Stimulated activated CD4-positive, alpha-beta T cell treated with anti-CD3 and anti-CD28 coated beads, Interleukin-12 subunit alpha, Interleukin-12 subunit beta, amount 100 ng/mL, for 48 hours (primary cell): ENCODE data around the gene USP20.
"Not testable (repeated sequence)": the region's sequence is repeated elsewhere in the genome, so short reads cannot be mapped to it uniquely, and the experiment has no call there.

Experiments
- DNase-seq, 3 donors: peaks; one replicate each; pipeline ENCODE4 v3.0.0-alpha.2; 2020; ENCODE audit warnings: low read depth in 2 of 3, low spot score in 1 of 3

The USP20 gene

DNA sequence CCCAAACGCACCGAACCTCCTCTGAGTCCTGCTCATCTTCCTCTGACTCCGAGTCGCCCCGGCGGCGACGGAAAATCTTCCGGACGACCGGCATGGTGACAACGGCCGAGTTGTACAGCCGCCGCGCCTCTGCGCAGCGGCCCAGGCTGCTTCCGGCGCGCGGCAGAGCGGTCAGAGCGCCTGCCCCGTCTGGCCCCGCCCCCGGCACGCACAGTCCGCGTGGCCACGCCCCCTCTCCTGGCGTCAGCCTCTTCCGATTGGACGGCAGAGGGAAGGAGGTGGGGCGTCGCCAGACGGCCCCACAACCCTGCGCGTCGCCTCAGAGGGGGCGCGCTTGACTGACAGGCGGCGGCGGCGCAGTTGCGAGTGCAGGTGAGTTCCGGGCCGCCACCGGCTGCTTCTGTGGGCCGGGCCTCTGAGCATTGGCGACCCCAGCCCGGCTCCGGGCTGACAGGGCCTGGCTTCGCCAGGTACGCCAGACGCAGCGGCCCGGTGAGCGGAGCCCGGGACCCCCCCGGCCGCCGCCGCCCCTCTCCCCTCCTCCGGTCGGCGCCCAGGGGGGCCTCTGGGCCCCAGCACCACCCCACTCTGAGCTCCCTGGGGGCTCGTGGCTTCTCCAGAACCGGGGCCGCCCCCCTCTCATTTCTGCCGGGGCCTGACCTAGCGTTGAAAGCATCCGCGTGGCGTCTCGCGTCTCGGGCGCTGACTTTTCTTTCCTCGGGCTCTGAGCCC is at the start of gene USP20, which contains the start of gene C9orf78:
Gene USP20, plus strand, starts transcription at position 331 of the 732 bp plus-strand sequence. CDS start 17,098 bp downstream, outside the sequence.
Gene C9orf78, minus strand, starts transcription at position 148 of the 732 bp plus-strand sequence. Its CDS starts 54 bp downstream, at position 94.
- DNase-seq: peak; percentile 91 to 98 (median 91)

DNA sequence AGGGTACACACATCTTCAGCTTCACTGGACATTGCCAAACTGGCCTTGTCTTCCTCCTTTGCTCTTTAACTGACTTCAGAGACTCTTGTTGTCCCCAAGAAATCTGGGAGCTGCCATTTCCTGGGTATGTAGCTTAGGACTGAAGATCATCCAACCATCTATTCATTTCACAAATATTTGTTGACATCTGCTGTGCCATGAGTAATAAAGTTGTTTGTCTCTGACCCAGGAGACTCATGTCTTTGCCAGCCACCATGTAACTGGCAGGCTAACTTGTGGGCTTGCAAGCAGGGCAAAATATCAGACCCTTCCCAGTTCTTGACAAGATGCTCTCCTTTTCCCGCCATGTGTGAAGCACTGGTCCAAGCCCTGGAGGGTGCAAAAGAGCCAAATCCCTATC is 49.4 kb upstream of the USP20 start:
- DNase-seq: no peak

DNA sequence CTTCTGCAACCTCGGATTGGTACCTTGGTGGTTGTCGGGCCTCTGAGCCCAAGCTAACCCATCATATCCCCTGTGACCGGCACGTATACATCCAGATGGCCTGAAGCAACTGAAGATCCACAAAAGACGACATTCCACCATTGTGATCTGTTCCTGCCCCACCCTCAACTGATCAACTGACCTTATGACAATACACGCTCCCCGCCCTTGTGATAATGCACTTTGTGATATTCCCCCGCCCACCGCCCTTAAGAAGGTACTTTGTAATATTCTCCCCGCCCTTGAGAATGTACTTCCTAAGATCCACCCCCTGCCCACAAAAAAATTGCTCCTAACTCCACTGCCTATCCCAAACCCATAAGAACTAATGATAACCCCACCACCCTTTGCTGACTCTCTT is 48.8 kb upstream of the USP20 start:
- DNase-seq: no peak

DNA sequence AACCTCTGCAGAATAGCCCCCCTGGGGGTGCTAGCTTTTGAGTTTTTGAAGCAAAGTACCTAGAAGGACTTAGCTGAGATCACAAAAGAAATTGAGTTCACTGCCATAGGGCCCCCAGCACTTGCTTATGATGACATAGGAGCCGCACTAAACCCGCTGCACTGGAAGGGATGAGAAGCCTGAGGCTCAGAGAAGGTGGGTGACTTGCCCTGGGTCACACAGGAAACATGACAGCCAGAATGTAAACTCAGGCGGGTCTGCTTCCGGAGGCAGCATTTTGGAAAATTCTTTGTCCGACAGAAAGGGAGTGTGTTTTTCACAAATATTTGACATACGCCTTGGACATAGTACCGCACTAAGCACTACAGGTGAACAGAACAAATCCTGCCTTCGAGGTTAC is 40.7 kb upstream of the USP20 start:
- no peak for DNase-seq

DNA sequence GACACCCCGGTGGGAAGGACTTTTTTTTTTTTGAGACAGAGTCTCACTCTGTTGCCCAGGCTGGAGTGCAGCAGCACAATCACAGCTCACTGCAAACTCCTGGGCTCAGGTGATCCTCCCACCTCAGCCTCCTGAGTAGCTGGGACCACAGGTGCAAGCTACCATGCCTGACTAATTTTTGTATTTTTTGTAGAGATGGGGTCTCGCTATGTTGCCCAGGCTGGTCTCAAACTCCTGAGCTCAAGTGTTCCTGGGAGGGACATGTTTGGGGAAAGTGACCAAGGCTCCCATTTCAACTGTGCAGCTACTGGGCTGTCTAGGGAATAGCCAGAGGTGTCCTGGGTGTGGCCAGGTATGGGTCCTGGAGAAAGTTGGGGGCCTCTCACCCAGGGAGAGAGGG is 39.2 kb upstream of the USP20 start:
- DNase-seq: not testable (repeated sequence)

DNA sequence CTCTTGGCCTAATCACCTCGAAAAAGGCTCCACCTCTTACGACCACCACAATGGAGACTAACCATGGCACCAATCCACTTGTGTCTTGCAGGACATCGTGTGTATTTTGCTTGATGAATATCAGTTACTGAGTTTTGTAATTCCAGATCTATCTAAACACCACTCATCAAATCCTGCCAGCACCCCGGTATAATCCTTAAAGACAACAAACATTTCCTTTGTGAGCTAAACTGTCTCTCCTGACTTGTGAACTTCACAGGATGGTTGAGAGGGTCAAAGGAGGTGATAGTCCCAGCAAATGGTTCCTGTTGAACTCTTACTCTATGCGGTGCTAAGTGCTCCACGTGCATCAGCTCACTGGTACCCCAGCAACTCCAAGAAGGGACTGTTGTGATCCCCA is 36.3 kb upstream of the USP20 start:
- DNase-seq: no peak

DNA sequence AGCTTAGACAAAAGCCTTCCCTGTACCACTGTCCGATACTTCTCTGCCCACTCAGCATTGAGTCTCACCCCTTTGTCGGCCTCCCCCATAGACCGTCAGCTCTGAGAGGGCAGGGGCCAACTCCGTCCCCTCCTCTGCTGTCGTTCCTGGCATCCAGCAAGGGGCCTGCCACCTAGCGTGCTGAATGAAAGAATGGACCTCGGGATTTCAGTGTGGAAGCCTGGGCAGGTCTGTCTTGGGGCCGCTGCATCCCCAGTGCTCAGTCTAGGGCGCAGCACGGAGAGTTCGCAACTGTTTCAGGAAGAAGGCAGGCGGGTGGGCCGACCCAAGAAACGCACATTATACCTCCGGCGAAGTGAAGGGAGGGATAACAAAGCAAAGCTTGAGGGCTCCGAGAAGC is 33.8 kb upstream of the USP20 start:
- DNase-seq: no peak

DNA sequence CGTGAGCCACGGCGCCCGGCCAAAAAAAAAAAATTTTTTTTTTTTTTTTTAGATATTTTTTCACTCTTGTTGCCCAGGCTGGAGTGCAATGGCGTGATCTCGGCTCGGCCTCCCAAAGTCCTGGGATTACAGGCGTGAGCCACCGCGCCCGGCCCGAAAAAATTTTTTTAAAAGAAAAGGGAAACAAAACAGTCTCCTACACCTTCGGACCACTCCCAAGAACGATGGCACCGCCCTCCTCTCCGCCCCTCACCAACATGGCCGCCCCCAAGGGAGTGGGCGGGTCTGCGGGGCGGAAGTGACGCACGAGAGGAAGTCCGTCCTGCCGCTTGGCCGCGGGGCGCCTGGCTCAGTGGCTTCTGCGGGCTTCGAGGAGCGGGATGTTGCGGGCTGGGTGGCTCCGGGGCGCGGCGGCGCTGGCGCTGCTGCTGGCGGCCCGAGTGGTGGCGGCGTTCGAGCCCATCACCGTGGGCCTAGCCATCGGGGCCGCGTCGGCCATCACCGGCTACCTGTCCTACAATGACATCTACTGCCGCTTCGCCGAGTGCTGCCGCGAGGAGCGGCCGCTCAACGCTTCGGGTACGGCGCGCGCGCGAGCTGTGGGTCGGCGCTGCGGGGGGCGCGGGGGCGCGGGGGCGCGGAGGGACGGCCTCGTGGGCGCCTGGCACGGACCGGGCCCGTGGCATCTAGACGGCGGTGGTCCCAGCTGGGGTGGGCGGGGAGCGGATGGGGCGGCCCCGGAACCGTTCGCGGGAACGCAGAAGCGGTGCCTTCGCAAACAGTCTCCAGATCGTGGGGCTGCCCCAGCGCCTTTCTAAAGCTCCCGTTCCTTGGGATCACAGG is 32.2 kb upstream of the USP20 start, which contains the start of gene TOR1B:
Gene TOR1B, plus strand, starts transcription at position 352 of the 843 bp plus-strand sequence. Its CDS starts 29 bp downstream, at position 381.
- peak; percentile 87 to 95 (median 87) for DNase-seq

DNA sequence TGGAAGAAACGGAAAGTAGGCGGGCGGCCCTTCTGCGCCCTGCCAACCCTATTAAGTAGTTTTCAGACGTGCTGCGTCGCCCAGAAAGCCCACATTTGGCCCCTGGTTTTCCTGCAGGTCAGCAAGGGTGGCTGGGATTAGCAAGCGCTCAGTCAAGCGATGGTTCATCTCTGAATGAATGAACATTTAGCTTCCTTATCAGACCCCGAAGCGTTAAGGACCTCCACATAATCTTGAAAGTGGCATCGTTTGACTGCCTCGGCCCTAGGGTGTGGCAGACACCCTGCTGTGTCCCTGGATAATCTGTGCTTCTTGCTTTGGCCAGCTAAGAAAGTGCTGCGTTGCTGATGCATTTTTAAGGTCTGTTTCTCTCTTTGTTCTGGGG is 31.6 kb upstream of the USP20 start:
- DNase-seq: no peak

DNA sequence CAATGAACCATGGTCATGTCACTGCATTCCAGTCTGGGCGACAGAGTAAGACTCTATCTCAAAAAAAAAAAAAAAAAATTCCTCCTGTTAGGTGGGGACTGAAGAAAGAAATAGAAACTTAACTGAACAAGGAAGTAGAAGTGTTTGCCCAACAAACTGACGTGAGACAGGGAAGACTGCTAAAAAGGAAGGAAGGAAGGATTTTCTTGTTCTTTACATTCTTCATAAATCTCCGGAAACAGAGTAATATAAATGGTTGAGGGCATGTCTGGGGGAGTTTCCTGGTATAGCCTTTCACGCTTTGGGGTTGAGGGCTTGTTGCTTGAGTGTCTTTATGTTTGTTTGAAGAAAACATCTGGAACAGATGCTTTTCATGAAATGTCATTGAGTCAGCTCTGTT is 29.2 kb upstream of the USP20 start:
- no peak for DNase-seq

DNA sequence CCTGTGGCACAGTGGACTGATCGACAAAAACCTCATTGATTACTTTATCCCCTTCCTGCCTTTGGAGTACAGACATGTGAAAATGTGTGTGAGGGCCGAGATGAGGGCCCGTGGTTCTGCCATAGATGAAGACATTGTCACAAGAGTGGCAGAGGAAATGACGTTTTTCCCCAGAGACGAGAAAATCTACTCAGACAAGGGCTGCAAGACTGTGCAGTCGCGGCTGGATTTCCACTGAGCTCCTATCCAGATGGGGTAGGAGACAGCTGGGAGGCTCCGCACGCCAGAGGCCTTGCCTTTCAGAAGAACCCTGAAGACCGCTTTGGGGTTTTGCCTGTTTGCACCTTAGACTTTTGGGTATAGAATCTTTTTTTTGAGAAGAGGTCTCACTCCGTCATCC is 25.9 kb upstream of the USP20 start:
- DNase-seq: no peak

DNA sequence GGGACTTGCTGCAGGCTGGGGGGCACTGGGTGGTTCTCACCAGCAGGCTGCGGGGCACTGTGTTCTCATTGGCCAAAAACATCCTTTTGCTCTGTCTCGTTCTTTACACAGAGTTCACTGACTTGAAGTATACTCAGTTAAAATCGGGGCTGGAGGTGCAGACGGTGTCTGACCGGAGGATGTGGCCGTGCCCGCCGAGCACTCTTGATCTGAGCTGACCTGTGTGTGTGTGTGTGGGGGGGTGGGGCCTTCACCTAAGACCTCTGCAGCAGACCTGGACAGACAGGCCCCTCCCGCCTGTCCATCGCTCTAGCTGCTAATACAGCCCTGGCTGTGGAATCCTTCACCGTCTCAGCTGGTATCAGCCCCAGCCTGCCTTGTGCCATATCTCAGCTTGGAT is 25.1 kb upstream of the USP20 start:
- no peak for DNase-seq

DNA sequence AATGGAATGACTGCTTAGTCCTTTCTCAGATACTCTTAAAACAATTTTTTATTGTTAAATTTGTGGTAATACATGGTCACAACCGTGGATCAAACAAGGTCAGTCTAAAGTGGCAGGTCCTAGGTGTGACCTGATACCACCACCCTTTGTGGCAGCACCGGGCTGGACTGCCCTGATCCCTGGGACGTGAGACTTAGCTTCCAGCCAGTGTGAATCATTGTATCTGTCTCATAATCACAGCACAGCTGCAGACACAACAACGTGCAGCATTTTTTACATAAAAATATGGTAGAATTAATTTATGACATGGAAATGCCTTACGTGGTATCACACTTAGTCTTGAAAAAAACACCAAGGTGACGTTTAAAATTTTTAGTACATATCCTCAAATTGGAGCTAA is 24.5 kb upstream of the USP20 start:
- no peak for DNase-seq

DNA sequence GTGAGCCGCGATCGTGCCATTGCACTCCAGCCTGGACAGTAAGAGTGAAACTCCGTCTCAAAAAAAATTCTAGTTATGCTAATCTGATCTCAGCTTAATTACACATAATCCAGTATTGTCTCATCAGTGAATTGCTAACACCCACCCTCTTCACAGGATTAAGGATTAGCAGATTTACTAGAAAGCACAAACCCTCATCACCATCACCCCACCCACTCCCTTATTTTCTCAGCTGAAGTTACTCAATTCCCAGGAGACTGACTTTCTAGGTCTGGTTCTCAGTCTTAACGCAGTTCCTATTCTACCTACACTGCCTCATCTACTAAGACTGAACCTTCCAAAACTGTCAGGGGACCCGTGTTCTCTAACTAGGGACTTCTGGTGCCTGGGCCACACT is 23.3 kb upstream of the USP20 start:
- DNase-seq: peak in 1 of 3 donors; percentile 21

DNA sequence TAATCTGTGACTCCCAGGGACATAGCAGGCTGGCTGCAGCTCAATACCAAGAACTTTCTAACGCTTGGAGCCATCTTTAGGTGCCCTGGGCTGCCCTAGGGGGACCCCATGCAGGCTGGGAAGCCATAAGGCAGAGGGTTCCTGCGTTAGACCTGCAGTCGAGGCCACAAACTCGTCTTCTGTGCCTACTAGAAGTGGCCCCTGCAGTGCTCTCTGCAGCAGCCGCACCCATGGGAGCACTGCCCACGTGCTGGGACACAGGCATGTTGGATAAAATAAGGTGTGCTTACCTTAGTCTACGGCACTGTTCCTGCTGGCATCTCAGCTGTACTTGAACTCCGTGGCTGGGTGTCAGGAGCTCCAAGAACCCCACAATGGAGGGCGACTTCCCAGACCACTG is 22.9 kb upstream of the USP20 start:
- DNase-seq: no peak

DNA sequence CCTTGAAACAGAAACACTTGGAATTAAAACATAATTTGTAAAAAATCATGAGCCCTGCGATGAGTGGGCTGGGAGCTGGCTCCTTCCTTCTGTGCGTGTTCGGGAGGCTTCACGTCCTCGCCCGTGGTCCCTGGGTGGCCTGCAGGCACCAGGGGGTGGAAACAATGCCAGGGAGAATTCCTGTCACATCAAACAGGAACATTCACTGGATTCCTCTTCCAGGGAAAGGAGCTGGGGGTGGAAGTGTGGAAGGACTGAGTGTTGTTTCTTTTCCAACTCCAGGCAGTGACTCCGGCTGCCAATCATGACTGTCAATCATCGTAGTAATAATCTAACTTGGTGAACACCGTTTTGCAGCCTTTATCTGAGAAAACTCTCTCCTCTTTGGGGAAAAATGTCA is 21.6 kb upstream of the USP20 start:
- no peak for DNase-seq

DNA sequence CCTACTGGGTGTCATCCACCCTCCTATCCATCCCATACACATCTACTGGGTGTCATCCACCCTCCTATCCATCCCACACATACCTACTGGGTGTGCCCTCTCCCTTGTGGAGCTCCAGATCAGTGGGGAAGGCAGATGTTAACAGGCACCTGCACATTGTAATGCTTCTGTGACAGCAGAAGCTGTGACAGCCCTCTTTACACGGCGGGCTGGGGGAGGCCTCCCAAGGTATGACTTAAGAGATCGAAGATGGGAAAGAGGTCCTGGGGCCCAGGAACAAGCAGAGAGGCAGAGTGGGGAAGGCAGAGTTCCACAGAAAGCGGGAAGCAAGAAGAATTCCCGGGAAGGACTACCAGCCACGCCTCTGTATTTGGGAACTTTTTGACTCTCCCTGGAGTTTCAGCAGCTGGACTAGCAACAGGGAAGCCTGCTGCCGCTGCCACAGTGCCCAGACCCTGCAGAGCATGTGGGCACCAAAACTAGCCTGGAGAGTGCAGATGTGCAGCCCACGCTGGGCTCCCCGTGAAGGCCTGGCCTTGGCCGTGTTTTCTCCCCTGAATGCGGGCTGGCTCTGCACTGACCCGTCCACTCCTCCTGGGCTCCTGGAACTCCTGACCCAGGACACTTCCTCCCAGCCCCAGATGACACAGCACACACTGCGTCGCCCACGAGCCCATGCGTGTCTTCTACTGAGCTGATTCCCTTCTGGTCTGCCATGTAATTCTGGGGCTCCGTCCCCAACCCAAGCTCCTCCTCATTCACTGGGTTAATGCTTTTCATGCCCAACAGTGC is 20.6 kb upstream of the USP20 start:
- DNase-seq: no peak

DNA sequence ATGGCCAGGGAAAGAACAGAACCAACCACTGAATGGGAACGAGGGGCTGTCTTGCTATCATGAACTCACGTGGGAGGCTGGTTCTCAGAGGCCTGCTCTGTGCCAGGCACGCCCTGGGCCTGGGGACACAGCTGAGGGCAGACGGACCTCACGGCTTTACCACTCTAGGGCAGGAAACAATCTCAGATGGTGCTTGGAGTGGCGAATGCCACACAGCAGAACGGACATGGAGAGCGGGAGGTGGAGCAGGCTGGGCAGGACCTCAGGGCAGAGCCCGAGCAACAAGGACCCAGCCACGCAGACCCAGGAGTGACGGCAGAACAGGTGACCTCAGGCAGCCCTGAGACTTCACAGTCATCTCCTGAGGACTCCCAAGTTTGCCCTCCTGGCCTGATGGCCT is 20.0 kb upstream of the USP20 start:
- DNase-seq: no peak

DNA sequence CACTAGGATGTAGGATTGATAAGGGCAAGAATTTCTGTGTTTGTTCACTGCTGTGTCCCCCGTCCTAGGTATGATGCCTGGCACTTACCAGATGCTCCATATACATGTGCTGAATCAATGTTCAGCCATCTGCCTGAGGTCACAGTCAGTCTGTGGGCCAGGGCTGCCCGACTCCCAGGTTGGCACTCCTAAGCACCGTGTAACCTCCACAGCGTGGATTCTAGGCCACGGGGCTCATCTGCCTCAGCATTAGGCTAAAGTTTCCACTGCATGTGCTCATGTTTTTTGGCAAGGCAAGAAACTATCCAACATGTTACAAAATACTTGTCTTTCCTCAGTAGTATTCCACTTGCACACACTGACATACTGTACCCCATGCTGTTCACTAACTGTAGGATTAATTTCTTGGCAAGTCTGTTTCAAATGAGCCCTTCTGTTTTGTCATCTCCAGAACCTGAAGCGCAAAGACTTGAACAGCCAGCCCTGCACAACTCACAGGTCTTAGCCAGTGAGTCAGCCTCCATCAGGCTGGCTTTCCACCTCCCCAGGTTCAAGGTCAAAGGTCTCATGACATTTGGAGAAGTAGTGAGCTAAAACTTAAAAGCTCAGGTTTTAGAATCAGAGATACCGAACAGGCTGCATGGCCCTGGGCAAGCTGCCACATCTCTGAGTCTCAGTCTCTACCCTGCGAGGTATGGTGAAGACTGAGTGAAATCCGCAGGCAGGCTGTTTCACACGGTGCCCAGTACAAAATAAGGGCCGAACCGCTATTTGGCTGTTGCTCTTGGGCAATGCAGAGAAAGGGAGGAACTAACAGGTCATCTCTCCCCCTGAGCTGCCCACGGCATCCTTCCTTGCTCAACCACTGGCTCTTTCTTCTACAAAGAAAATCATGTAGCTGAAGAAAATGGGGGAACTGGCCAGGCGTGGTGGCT is 18.5 kb upstream of the USP20 start:
- DNase-seq: no peak

DNA sequence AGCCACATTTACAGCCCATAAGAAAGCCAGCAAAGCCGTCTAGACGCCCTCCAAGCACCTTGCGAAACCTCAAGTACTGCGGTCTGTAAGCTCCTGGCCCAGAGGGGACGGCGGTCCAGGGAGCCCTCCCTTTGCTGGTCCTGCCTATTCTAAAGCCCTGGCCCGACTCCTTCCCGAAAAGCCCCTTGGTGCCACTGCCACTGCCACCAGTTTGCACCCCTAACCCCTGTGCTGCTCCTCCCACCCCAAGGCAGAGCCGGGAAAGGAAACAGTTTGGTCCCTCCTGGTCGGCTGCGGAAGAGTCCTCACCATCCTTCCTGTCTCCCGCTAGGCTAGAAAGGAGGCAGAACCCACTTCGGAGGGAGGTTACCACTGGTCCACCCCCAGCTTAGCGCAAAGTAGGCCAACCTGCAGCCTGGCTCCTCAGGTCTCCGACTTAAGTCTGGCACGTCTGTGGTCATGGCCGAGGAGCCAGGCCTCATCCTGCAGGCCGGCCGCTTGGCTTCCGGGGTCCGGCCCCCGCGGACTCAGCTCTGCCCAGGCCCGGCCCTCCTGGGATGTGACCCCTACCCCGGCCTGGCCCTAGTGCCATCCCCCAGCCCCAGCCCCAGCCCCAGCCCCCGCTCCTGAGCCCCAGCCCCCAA is 12.2 kb upstream of the USP20 start:
- no peak for DNase-seq
